ENCODE data around the gene LTF.
A peak's percentile ranks its signal among the peaks of the same experiment; 100 is the strongest.

Gene LTF

DNA sequence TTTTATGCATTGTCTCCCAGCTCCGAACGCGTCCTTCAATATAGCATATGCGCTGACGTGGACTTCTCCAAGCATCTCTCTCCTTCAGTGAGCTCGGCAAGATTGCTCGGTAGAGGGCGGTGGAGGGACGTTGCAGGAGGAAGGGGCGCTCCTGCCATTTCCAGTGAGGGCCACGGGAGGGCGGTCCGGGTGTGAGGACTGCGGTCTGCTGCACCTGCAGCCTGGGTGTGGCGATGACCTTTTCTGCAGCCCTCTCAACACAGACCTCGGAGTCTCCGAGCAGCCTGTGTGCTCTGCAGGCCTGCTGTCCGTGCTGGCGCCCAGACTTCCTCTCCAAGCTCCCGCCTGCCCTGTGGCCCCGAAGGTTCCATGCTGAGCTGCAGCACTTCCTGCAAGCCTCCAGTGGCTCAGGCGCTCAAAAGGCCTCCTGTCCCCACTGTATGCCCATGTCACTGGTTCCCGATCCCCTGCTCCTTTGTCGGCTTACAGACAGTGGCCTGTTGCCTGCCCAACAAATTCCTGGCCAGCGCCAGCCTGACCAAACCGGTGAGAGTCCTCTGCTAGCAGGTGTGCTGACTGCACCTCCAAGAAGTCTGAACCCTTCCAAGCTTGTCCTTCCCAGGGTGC is 24.1 kb upstream of the LTF start:
- no peak overlapping the region for H3K9ac ChIP-seq (ENCODE audit: low read length)
- peaks cover 23% of the 10 kb centered on the region for H3K4me1 ChIP-seq (ENCODE audit: control insufficient read depth, insufficient read depth, low read length)
- H3K4me3 ChIP-seq (ENCODE audit: low read length), result no peak overlapping the region
- no peaks in the 10 kb centered on the region for H3K27me3 ChIP-seq (ENCODE audit: control insufficient read depth, insufficient read depth, low read length)
- H3K9me3 ChIP-seq (ENCODE audit: control insufficient read depth, low read length), result no peaks in the 10 kb centered on the region
- no peaks in the 10 kb centered on the region for H3K36me3 ChIP-seq (ENCODE audit: control insufficient read depth, insufficient read depth, low read length)

DNA sequence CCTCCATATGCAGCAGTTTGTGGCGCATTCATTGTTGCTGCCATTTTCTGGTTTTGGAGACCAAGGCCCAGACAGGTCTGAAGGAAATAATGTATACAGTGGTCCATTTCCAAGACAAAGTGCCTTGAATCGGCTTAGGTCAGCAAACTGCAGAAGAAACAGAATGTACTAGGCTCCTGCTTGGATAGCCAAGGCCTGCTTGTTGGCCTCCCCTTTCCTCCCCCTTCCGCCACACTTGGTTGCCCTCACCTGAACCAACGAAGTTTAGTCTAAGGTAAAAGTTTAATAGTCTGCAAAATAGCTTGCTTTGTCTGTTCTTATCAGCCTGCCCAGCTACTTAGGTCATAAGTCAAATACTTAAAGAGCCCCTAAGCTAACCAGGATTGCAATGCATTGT is 21.1 kb upstream of the LTF start:
- Histone ChIP-seq H3K4me3 (ENCODE audit: low read length) (no peak overlapping the region), H3K9ac (ENCODE audit: low read length) (no peak overlapping the region), H3K4me1 (ENCODE audit: control insufficient read depth, insufficient read depth, low read length) (peaks cover 23% of the 10 kb centered on the region), H3K27me3 (ENCODE audit: control insufficient read depth, insufficient read depth, low read length) (no peaks in the 10 kb centered on the region), H3K9me3 (ENCODE audit: control insufficient read depth, low read length) (no peaks in the 10 kb centered on the region), H3K36me3 (ENCODE audit: control insufficient read depth, insufficient read depth, low read length) (no peaks in the 10 kb centered on the region)

DNA sequence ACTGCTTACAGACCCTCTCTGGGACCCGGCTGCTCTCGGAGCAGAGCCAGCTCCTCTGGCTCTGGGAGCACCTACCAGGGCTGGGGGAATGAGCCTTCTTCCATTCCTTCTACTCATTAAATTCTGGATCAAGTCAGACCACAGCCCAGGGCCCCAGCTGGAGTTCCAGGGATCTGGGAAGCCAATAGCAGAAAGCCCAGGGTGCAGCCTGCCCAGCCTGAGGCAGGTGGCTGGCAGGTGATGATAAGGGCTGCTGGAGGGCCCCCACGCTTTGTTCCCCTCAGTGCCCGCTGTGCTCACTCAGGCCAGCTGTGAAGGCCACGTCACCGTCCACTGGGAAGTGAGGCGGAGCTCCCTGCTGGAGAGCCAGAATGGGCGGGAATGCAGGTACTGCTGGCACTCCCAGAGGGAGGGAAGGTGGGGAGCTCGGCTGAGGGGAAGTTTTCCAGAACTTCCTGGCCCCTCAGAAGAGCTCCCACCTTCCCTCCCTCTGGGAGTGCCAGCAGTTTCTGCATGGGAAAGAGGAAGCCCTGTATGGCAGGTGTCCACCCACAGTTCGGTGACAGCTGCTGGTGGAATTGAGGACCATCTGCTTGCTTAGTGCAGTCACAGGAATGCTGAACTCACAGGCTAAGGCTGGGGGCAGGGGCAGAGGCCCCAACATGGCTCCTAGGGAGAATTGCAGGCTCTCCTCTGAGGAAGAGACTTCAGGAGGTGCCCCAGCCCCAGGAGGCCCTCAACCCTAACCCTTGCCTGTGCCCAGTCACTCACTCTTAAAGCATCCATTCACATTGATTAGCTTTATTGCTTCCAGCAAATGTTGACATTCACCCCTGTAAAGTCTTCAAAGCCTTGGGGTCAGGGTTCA is 20.4 kb upstream of the LTF start:
- Histone ChIP-seq H3K36me3 (ENCODE audit: control insufficient read depth, insufficient read depth, low read length) (no peaks in the 10 kb centered on the region), H3K4me1 (ENCODE audit: control insufficient read depth, insufficient read depth, low read length) (peaks cover 23% of the 10 kb centered on the region), H3K9me3 (ENCODE audit: control insufficient read depth, low read length) (no peaks in the 10 kb centered on the region), H3K4me3 (ENCODE audit: low read length) (no peak overlapping the region), H3K9ac (ENCODE audit: low read length) (peak overlapping the region; percentile 8), H3K27me3 (ENCODE audit: control insufficient read depth, insufficient read depth, low read length) (no peaks in the 10 kb centered on the region)

DNA sequence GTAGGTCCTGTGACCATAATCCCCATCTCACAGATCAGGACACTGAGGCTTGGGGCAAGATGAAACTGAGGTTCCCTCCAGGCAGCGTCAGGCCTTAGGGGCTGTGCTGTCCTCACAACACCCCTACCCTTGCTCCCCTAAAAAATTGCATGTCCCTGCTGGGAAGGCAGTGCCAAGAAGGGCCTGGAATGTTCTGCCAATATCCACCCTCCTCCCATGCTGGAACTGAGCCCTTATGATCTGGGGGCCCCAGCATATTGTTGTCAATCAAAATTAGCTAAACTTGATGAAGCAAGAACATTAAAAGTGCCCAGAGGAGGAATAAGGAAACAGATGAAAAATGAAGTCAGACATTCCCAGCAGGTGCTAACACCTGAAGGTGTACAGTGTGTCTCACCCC is 19.7 kb upstream of the LTF start:
- Histone ChIP-seq H3K4me3 (ENCODE audit: low read length) (no peak overlapping the region), H3K36me3 (ENCODE audit: control insufficient read depth, insufficient read depth, low read length) (no peaks in the 10 kb centered on the region), H3K4me1 (ENCODE audit: control insufficient read depth, insufficient read depth, low read length) (peaks cover 23% of the 10 kb centered on the region), H3K9ac (ENCODE audit: low read length) (peak overlapping the region; percentile 8), H3K27me3 (ENCODE audit: control insufficient read depth, insufficient read depth, low read length) (no peaks in the 10 kb centered on the region), H3K9me3 (ENCODE audit: control insufficient read depth, low read length) (no peaks in the 10 kb centered on the region)

DNA sequence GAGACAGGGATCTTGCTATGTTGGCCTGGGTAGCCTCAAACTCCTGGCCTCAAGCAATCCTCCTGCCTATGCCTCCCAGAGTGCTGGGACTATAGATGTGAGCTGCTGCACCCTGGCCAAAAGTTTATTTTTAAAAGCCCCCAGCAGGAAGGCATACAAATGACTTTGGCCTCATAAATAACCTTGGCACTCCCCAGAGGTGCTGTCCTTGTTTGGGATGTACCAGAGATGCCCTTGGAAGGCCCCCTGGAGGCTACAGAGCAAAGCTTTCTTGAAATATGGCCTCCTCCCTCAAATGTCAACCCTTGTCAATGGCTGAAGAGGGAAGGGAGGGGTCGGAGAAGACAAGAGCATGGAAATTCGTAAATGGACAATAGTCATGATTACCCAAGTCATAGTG is 19.1 kb upstream of the LTF start:
- no peaks in the 10 kb centered on the region for H3K27me3 ChIP-seq (ENCODE audit: control insufficient read depth, insufficient read depth, low read length)
- no peak overlapping the region for H3K4me3 ChIP-seq (ENCODE audit: low read length)
- H3K4me1 ChIP-seq (ENCODE audit: control insufficient read depth, insufficient read depth, low read length), result peaks cover 18% of the 10 kb centered on the region
- no peaks in the 10 kb centered on the region for H3K9me3 ChIP-seq (ENCODE audit: control insufficient read depth, low read length)
- no peaks in the 10 kb centered on the region for H3K36me3 ChIP-seq (ENCODE audit: control insufficient read depth, insufficient read depth, low read length)
- H3K9ac ChIP-seq (ENCODE audit: low read length), result no peak overlapping the region

DNA sequence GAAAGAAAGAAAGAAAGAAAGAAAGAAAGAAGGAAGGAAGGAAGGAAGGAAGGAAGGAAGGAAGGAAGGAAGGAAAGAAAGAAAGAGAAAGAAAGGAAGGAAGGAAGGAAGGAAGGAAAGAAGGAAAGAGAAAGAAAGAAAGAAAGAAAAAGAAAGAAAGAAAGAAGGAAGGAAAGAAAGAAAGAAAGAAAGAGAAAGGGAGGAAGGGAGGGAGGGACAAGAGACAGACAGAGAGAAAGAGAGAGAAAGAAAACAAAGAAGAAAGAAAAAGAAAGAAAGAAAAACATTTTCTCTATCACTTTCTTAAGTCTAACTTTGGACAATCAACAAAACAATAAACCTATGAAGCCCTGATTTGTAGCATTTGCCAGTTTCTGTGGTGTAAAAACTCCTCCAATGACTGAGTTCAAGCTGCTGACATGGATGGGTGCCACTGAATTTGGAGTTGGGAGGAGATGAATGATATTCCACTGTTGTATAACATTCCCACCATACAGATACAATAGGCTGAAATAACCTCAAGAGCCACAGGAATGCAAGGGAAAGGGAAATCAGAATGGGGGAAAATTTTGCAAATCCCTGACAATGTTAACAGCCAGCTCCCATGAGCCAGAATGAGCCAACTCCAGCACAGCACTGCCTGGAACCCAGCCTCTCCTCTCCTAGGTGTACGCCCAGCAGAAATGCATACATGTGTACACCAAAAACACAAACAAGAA is 18.1 kb upstream of the LTF start:
- Histone ChIP-seq H3K4me1 (ENCODE audit: control insufficient read depth, insufficient read depth, low read length) (peaks cover 16% of the 10 kb centered on the region), H3K36me3 (ENCODE audit: control insufficient read depth, insufficient read depth, low read length) (no peaks in the 10 kb centered on the region), H3K27me3 (ENCODE audit: control insufficient read depth, insufficient read depth, low read length) (no peaks in the 10 kb centered on the region), H3K4me3 (ENCODE audit: low read length) (no peak overlapping the region), H3K9ac (ENCODE audit: low read length) (no peak overlapping the region), H3K9me3 (ENCODE audit: control insufficient read depth, low read length) (no peaks in the 10 kb centered on the region)

DNA sequence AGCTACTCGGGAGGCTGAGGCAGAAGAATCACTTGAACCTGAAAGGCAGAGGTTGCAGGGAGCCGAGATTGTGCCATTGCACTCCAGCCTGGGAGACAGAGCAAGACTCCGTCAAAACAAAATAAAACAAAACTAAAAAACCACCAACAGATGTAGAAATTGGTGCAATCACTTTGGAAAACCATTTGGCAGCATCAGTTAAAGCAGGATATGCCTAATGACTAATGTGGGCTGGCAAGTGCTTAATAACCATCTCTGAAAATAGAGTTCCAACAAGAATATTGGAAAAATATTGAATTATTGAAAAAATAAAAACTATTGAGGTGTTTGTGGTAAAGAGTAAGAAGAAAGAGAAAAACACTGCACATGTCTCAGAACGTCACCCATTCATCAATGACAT is 16.9 kb upstream of the LTF start:
- H3K4me3 ChIP-seq (ENCODE audit: low read length), result no peak overlapping the region
- H3K27me3 ChIP-seq (ENCODE audit: control insufficient read depth, insufficient read depth, low read length), result no peaks in the 10 kb centered on the region
- H3K36me3 ChIP-seq (ENCODE audit: control insufficient read depth, insufficient read depth, low read length), result no peaks in the 10 kb centered on the region
- peaks cover 16% of the 10 kb centered on the region for H3K4me1 ChIP-seq (ENCODE audit: control insufficient read depth, insufficient read depth, low read length)
- H3K9ac ChIP-seq (ENCODE audit: low read length), result no peak overlapping the region
- no peaks in the 10 kb centered on the region for H3K9me3 ChIP-seq (ENCODE audit: control insufficient read depth, low read length)

DNA sequence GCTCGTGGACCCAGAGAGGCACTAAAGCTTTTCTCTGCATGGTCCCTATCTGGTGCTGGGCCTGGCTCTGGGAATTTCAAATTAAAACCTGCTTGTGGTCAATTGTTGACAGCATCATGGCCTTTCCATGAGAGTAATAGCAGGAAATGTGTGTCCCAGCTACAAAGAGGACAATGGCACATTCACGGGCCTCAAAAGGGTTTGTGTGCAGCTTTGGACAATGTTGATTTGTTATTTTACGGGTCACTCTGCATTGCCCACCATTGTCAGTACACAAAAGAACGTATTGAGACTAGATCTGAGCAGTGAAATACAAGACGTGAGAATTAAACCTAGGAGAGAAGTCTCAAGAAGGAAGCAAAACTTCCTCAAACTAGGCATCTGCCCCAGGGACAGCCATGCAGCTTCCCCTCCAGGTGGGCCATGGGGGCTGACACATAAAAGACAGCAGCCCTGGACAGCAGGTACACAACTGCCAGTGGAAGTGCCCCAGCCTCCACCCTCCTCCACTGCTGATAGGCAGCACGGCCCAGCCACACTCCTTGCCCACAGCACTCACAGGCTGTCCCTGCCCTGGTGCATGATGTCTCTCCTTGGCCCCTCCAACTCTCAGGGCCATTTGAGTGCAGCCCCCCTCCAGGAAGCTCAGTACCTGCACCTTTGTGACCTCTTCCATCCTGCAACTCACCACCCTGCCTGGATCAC is 15.9 kb upstream of the LTF start:
- H3K27me3 ChIP-seq (ENCODE audit: control insufficient read depth, insufficient read depth, low read length), result no peaks in the 10 kb centered on the region
- H3K36me3 ChIP-seq (ENCODE audit: control insufficient read depth, insufficient read depth, low read length), result no peaks in the 10 kb centered on the region
- H3K4me3 ChIP-seq (ENCODE audit: low read length), result no peak overlapping the region
- H3K9me3 ChIP-seq (ENCODE audit: control insufficient read depth, low read length), result no peaks in the 10 kb centered on the region
- H3K4me1 ChIP-seq (ENCODE audit: control insufficient read depth, insufficient read depth, low read length), result peaks cover 15% of the 10 kb centered on the region
- H3K9ac ChIP-seq (ENCODE audit: low read length), result no peak overlapping the region

DNA sequence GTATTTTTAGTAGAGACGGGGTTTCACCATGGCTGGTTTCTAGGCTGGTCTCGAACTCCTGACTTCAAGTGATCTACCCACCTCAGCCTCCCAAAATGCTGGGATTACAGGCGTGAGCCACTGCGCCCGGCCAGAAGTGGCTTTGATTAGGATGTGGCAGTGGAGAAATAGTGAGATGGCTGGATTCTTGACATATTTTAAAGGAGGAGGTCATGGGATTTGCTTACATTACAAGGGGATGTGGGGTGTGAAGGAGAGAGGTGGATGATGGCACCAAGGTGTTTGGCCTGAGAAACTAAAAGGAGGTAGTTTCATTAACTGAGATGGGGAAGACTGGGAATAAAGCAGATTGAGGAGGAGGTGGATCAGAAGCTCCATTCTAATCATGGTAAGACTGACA is 15.0 kb upstream of the LTF start:
- no peaks in the 10 kb centered on the region for H3K9me3 ChIP-seq (ENCODE audit: control insufficient read depth, low read length)
- H3K4me3 ChIP-seq (ENCODE audit: low read length), result no peak overlapping the region
- H3K36me3 ChIP-seq (ENCODE audit: control insufficient read depth, insufficient read depth, low read length), result no peaks in the 10 kb centered on the region
- no peaks in the 10 kb centered on the region for H3K27me3 ChIP-seq (ENCODE audit: control insufficient read depth, insufficient read depth, low read length)
- peaks cover 6% of the 10 kb centered on the region for H3K4me1 ChIP-seq (ENCODE audit: control insufficient read depth, insufficient read depth, low read length)
- no peak overlapping the region for H3K9ac ChIP-seq (ENCODE audit: low read length)

DNA sequence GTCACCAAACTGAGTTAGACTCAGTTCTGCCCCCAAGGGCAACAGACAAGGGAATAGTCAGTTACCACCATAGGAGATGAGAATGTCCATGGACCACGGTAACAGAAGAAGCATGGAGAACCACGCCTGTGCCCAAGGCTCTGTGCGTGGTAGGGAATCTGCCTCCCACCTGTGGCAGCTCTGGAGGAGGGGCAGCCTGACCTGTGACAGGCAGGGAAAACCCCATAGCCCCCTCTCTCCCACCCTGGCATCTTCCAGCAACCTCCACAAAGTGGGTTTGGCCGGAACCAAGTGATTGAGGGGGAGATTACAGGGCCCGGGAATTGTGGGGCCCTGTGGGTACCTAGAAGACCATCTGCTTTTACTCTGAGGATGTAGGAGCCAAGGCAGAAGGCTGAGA is 14.3 kb upstream of the LTF start:
- no peak overlapping the region for H3K9ac ChIP-seq (ENCODE audit: low read length)

DNA sequence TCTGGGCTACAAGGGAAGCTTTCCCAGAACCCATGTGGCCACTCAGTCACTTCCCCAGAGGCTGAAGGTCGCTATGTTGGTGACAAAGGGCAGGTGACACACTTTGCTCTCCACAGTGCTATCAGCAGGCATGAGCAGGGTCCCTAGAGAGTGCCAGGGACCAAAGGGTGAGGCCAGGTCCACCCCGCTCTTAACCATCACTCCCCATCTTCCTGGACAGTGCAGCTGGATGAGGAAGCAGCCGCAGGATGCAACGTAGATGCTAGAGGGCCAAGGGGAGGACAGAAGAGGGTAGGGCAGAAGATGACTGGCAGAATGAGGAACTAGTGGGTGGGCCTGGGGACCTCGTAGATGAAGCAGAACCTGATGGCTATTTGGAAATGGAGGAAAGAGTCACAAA is 13.6 kb upstream of the LTF start:
- Histone ChIP-seq H3K4me1 (ENCODE audit: control insufficient read depth, insufficient read depth, low read length) (no peaks in the 10 kb centered on the region), H3K9me3 (ENCODE audit: control insufficient read depth, low read length) (no peaks in the 10 kb centered on the region), H3K4me3 (ENCODE audit: low read length) (no peak overlapping the region), H3K36me3 (ENCODE audit: control insufficient read depth, insufficient read depth, low read length) (no peaks in the 10 kb centered on the region), H3K27me3 (ENCODE audit: control insufficient read depth, insufficient read depth, low read length) (no peaks in the 10 kb centered on the region), H3K9ac (ENCODE audit: low read length) (no peak overlapping the region)

More for the DNA sequence above, 14.3 kb upstream of the LTF start:
- H3K36me3 ChIP-seq (ENCODE audit: control insufficient read depth, insufficient read depth, low read length), result no peaks in the 10 kb centered on the region
- no peak overlapping the region for H3K4me3 ChIP-seq (ENCODE audit: low read length)
- no peaks in the 10 kb centered on the region for H3K9me3 ChIP-seq (ENCODE audit: control insufficient read depth, low read length)
- no peaks in the 10 kb centered on the region for H3K27me3 ChIP-seq (ENCODE audit: control insufficient read depth, insufficient read depth, low read length)
- H3K4me1 ChIP-seq (ENCODE audit: control insufficient read depth, insufficient read depth, low read length), result no peaks in the 10 kb centered on the region

DNA sequence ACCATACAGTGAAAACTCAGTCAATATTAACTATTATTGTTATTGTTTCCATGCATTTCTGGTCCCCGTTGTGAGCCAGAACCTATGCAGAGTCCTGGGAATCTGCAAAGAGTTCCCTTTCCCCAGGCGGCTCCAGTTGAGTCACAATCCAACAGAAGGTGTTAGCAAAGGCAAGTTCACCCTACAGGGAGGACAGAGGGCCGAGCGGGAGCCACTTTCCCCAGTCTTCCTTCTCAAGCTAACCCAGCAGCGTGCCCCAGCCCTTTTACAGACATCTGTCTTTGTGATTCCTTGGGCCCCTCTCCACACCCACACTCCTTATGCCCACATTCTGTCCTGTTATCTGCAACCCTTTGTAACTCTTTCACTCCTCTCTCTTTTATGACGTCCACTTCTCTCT is 13.1 kb upstream of the LTF start:
- Histone ChIP-seq H3K9ac (ENCODE audit: low read length) (no peak overlapping the region), H3K9me3 (ENCODE audit: control insufficient read depth, low read length) (no peaks in the 10 kb centered on the region), H3K4me3 (ENCODE audit: low read length) (no peak overlapping the region), H3K27me3 (ENCODE audit: control insufficient read depth, insufficient read depth, low read length) (no peaks in the 10 kb centered on the region), H3K4me1 (ENCODE audit: control insufficient read depth, insufficient read depth, low read length) (no peaks in the 10 kb centered on the region), H3K36me3 (ENCODE audit: control insufficient read depth, insufficient read depth, low read length) (no peaks in the 10 kb centered on the region)

Data from mucosa of stomach (tissue), 1 donor.